ENCODE results near the gene PCOLCE2. TPM values are rescaled to one million over a fixed set of nuclear protein-coding genes. Genes with fewer than 3 reads are reported as not detected.

PCOLCE2 gene
- total RNA-seq, 1 experiment from 2014 or later: 14.6 TPM

DNA sequence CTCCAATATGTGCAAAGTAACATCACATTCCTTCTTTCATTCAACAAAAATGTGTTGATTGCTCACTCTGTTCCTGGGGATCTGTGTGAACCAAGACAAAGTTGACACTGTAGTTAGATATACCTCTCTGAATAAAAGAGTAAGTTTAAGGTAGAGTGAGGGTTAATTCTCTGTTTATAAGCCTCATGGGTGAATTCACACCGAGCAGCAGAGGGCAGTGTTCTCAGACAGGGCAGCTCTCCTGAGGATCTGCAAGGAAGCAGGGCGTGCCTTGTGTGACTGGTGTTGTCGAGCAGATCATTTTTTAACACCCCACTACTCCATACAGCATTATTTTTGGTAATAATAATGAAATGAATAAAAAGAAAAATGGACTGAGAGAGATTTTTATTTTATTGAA, 40.2 kb upstream of the PCOLCE2 start:
- Histone ChIP-seq H3K4me3 (ENCODE audit: low read depth in 2 of 2, low read length in 2 of 2) (no peak overlapping the region), H3K36me3 (ENCODE audit: control insufficient read depth, insufficient read depth, low read length) (no peaks in the 10 kb centered on the region), H3K27me3 (ENCODE audit: control insufficient read depth, insufficient read depth, low read length) (no peaks in the 10 kb centered on the region; the same call in 1 of the 2 replicates), H3K27ac (ENCODE audit: low read length) (no peak overlapping the region), H3K4me1 (ENCODE audit: control insufficient read depth, insufficient read depth, low read length) (no peaks in the 10 kb centered on the region), H3K9me3 (ENCODE audit: control insufficient read depth, insufficient read depth, low read depth, low read length) (no peaks in the 10 kb centered on the region)
- peak; percentile 35 for DNase-seq (ENCODE audit: low read depth, low spot score)
- ATAC-seq: peak; percentile 95
- intact Hi-C loops (cut with micrococcal nuclease; ENCODE audit: unreplicated experiment) (loop anchor here (1.0 to 2.0 kb wide), 2 partner anchors 58 to 65 kb away; no protein-coding TSS in a partner anchor), in situ Hi-C loops (cut with HindIII; ENCODE audit: low pct_unique_long_range_greater_than_20kb, low sequenced_read_pairs) (no loop called here)
- no TSS peak for BruUV-seq (replicated peaks)
- TF ChIP-seq POLR2AphosphoS5 (IDR thresholded peaks at IDR 0.05; ENCODE audit: low read depth, low read length) (no peak), TCF7L2 (IDR thresholded peaks at IDR 0.05; ENCODE audit: low read depth, low read length) (no peak)
- TF ChIP-seq, protein P1, sequence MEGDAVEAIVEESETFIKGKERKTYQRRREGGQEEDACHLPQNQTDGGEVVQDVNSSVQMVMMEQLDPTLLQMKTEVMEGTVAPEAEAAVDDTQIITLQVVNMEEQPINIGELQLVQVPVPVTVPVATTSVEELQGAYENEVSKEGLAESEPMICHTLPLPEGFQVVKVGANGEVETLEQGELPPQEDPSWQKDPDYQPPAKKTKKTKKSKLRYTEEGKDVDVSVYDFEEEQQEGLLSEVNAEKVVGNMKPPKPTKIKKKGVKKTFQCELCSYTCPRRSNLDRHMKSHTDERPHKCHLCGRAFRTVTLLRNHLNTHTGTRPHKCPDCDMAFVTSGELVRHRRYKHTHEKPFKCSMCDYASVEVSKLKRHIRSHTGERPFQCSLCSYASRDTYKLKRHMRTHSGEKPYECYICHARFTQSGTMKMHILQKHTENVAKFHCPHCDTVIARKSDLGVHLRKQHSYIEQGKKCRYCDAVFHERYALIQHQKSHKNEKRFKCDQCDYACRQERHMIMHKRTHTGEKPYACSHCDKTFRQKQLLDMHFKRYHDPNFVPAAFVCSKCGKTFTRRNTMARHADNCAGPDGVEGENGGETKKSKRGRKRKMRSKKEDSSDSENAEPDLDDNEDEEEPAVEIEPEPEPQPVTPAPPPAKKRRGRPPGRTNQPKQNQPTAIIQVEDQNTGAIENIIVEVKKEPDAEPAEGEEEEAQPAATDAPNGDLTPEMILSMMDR (IDR thresholded peaks at IDR 0.05): peak; percentile 91
- ChIA-PET POLR2A (no interaction called here), CTCF (interaction anchor here (1.3 kb wide), 1 partner anchor 59 kb away, joined by 3 read pairs; no protein-coding TSS in a partner anchor)

DNA sequence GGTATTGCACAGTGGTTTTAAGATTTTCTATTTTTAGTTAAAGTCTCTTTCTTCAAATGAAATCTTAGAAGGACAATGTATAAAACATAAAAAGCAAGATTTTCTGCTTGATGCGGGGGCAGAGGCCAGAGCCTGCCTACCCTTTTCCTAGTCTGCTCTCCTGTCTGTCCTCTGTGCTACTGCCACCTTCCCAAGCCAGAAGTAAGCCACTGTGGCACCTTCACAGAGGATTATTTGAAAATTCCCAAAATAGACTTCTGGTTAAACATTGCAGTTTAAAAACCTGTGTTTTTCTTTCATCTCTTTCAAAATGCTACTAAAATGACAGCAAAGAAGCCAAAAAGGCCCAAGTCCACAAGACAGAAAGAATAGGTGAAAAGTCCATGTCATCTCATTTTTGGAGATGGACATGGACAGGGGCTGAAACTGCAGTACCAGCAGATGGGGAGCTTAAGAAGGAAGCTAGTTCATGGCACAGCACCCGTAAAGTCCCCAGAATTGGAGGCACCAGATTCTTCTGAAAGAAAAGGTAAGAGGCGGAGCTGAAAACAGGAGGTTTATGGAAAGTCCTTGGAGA, 37.6 kb upstream of the PCOLCE2 start:
- no peak for DNase-seq (ENCODE audit: low read depth, low spot score)
- ChIA-PET CTCF (no interaction called here), POLR2A (interaction anchor here (0.6 kb wide), 1 partner anchor 759 kb away, joined by 3 read pairs; no protein-coding TSS in a partner anchor)
- Histone ChIP-seq H3K4me1 (ENCODE audit: control insufficient read depth, insufficient read depth, low read length) (no peaks in the 10 kb centered on the region), H3K4me3 (ENCODE audit: low read depth in 2 of 2, low read length in 2 of 2) (no peak overlapping the region), H3K27me3 (ENCODE audit: control insufficient read depth, insufficient read depth, low read length) (no peaks in the 10 kb centered on the region; the same call in 1 of the 2 replicates), H3K9me3 (ENCODE audit: control insufficient read depth, insufficient read depth, low read depth, low read length) (no peaks in the 10 kb centered on the region), H3K36me3 (ENCODE audit: control insufficient read depth, insufficient read depth, low read length) (no peaks in the 10 kb centered on the region), H3K27ac (ENCODE audit: low read length) (no peak overlapping the region)
- BruUV-seq (replicated peaks): no TSS peak
- intact Hi-C loops (cut with micrococcal nuclease; ENCODE audit: unreplicated experiment): no loop called here
- TF ChIP-seq, protein P2, sequence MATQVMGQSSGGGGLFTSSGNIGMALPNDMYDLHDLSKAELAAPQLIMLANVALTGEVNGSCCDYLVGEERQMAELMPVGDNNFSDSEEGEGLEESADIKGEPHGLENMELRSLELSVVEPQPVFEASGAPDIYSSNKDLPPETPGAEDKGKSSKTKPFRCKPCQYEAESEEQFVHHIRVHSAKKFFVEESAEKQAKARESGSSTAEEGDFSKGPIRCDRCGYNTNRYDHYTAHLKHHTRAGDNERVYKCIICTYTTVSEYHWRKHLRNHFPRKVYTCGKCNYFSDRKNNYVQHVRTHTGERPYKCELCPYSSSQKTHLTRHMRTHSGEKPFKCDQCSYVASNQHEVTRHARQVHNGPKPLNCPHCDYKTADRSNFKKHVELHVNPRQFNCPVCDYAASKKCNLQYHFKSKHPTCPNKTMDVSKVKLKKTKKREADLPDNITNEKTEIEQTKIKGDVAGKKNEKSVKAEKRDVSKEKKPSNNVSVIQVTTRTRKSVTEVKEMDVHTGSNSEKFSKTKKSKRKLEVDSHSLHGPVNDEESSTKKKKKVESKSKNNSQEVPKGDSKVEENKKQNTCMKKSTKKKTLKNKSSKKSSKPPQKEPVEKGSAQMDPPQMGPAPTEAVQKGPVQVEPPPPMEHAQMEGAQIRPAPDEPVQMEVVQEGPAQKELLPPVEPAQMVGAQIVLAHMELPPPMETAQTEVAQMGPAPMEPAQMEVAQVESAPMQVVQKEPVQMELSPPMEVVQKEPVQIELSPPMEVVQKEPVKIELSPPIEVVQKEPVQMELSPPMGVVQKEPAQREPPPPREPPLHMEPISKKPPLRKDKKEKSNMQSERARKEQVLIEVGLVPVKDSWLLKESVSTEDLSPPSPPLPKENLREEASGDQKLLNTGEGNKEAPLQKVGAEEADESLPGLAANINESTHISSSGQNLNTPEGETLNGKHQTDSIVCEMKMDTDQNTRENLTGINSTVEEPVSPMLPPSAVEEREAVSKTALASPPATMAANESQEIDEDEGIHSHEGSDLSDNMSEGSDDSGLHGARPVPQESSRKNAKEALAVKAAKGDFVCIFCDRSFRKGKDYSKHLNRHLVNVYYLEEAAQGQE (IDR thresholded peaks at IDR 0.05; ENCODE audit: insufficient read depth in 1 of 2, low read depth in 2 of 2, low read length in 1 of 2): no peak
- TF ChIP-seq POLR2AphosphoS5 (IDR thresholded peaks at IDR 0.05; ENCODE audit: low read depth, low read length): no peak
- TF ChIP-seq, protein P1 (IDR thresholded peaks at IDR 0.05): no peak
- TF ChIP-seq TCF7L2 (IDR thresholded peaks at IDR 0.05; ENCODE audit: low read depth, low read length): no peak
- no peak for TF ChIP-seq SIN3A (IDR thresholded peaks at IDR 0.05; ENCODE audit: borderline replicate concordance, insufficient read depth, low read depth, low read length)
- in situ Hi-C loops (cut with HindIII; ENCODE audit: low pct_unique_long_range_greater_than_20kb, low sequenced_read_pairs): no loop called here
- no peak for ATAC-seq
